Measurements from ENCODE around the gene RHOJ.

- TF ChIP-seq CTCF (conservative IDR thresholded peaks at IDR 0.05 in 1 of 2, IDR thresholded peaks at IDR 0.05 in 1 of 2; ENCODE audit: extremely low read depth in 1 of 2, insufficient read depth in 1 of 2, low read depth in 1 of 2, low read length in 2 of 2) (no peak), EZH2 (IDR thresholded peaks at IDR 0.05; ENCODE audit: borderline replicate concordance, low read length) (no peak)
Measured at GRCh38 chr14:63220526-63220925, 16.3 kb downstream of the RHOJ start.

Measured in mammary epithelial cell (primary cell).